BLaER1 treated with 17β-estradiol and CSF1 and Interleukin-3, amounts not matched to agents 10 nM and 100 nM (cell line): Measurements from ENCODE around the gene SHROOM3.
A peak's percentile ranks its signal among the peaks of the same experiment; 100 is the strongest.

ENCODE experiments used
- H3K27ac ChIP-seq, 11 experiments: shearing (Covaris generic); formaldehyde crosslinking; 2 replicates each; pipeline ENCODE4 v1.8.1; 2022
- H3K27me3 ChIP-seq, 11 experiments: shearing (Covaris generic); formaldehyde crosslinking; 2 replicates each; pipeline ENCODE4 v1.8.1; 2022
- H3K36me3 ChIP-seq, 11 experiments: shearing (Covaris generic); formaldehyde crosslinking; 2 replicates each; pipeline ENCODE4 v1.8.1; 2022
- H3K4me1 ChIP-seq, 10 experiments: shearing (Covaris generic); formaldehyde crosslinking; 2 replicates each; pipeline ENCODE4 v1.8.1; 2022
- H3K4me2 ChIP-seq, 11 experiments: shearing (Covaris generic); formaldehyde crosslinking; 2 replicates each; pipeline ENCODE4 v1.8.1; 2022
- H3K4me3 ChIP-seq, 10 experiments: shearing (Covaris generic); formaldehyde crosslinking; 2 replicates each; pipeline ENCODE4 v1.8.1; 2022
- H3K9ac ChIP-seq, 11 experiments: shearing (Covaris generic); formaldehyde crosslinking; 2 replicates each; pipeline ENCODE4 v1.8.1; 2022
- H3K9me3 ChIP-seq, 11 experiments: shearing (Covaris generic); formaldehyde crosslinking; replicated peaks in 1 of 11; 2 replicates each; pipeline ENCODE4 v1.8.1; 2022
- H4K20me1 ChIP-seq, 11 experiments: shearing (Covaris generic); formaldehyde crosslinking; 2 replicates each; pipeline ENCODE4 v1.8.1; 2022
- Cebpa-rat ChIP-seq, 11 experiments: shearing (Covaris generic); IDR thresholded peaks; 2 replicates each; pipeline ENCODE4 v1.8.1; 2022

The SHROOM3 gene

DNA sequence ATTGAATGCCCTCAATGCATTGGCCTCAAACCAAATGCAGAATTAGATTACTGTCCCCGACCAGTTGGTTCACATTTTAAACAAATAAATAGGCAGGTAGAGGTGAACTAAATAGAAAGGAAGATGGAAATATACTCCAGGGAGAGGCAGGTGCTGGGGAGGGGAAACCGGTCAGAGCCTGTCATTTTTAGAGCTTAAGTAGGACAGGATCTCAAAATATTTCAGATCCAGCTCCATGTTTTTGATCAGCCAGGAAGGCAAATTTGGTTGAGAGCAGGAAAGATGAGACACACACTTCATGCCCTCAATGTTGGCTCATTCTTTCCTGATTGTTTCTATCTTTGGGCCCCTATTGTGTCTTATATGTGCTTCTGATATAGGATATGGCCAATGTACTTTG is 206.7 kb downstream of the SHROOM3 start:
- peaks cover 0 to 11% (median 5%) of the 10 kb centered on the region in 11 experiments; a peak in 8 of 22 replicates for H3K9me3 ChIP-seq
- H3K9ac ChIP-seq: no peak overlapping the region
- H3K4me2 ChIP-seq: peak overlapping the region in 8 of 11 experiments; percentile 18 to 57 (median 47); a peak in 15 of 22 replicates
- H3K27ac ChIP-seq: no peak overlapping the region
- no peaks in the 10 kb centered on the region for H3K36me3 ChIP-seq
- no peak overlapping the region for H3K4me3 ChIP-seq
- H3K27me3 ChIP-seq: no peaks in the 10 kb centered on the region
- TF ChIP-seq Cebpa-rat (IDR thresholded peaks at IDR 0.05): no peak
- H3K4me1 ChIP-seq: peaks cover 0 to 21% (median 15%) of the 10 kb centered on the region in 10 experiments; a peak in 13 of 20 replicates
- no peaks in the 10 kb centered on the region for H4K20me1 ChIP-seq

DNA sequence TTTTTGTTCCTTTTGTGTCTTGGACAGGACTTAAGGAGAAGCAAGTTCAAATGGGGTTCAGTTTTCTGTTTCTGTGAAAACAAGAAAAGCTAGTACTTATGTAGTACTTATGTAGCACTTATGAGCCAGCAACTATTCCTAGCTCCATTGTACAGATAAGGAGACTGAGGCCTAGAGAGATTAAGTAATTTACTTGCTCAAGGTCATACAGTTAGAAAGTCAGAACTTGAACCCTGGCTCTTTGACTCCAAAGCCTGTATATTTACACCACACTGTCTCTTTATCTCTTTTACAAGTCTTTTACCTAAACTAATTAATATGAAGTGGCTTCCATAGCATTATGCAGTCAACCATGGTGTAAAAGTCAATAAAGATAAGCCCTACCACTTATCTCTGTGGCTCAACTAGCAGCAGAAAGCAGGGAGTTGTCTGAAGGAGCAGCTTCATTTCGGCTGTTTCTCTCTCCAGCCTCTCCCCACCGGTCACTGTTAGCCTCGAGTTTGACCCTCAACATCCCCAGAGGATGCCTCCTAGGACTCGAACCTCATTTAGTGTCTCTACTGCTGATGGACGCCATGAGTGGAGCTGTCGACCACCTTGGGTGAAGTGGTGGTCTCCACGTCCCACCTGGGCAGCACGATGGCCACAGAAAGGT is 209.9 kb downstream of the SHROOM3 start:
- no peak for TF ChIP-seq Cebpa-rat (IDR thresholded peaks at IDR 0.05)
- peaks cover 0 to 14% (median 0%) of the 10 kb centered on the region in 11 experiments; a peak in 3 of 22 replicates for H3K9me3 ChIP-seq
- peaks cover 0 to 21% (median 15%) of the 10 kb centered on the region in 10 experiments; a peak in 13 of 20 replicates for H3K4me1 ChIP-seq
- no peak overlapping the region for H3K9ac ChIP-seq
- H3K36me3 ChIP-seq: no peaks in the 10 kb centered on the region
- H3K27me3 ChIP-seq: no peaks in the 10 kb centered on the region
- H3K27ac ChIP-seq: no peak overlapping the region
- no peak overlapping the region for H3K4me2 ChIP-seq
- no peaks in the 10 kb centered on the region for H4K20me1 ChIP-seq
- H3K4me3 ChIP-seq: no peak overlapping the region

DNA sequence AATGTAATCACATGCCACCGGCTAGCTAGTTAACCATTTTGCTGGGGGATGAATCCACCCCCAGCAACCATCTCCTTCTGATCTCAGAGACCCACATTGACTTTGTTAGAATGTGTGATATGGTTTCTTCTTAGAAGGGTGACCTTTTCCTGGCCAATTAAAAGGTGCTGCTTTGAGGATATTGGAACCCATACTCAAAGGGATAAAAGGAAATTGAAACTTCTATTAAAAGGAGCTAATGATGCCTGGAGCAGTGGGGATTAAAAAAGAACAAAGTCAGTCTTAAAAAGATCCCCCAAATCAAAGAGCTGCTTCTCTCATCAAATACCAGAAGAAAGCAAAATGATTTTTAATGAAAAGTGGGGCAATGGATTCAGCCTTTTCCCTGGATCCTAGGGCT is 214.1 kb downstream of the SHROOM3 start:
- Histone ChIP-seq H3K4me1 (no peaks in the 10 kb centered on the region), H3K36me3 (no peaks in the 10 kb centered on the region), H4K20me1 (no peaks in the 10 kb centered on the region), H3K4me2 (no peak overlapping the region), H3K4me3 (no peak overlapping the region), H3K9ac (no peak overlapping the region), H3K9me3 (peaks cover 0 to 15% (median 5%) of the 10 kb centered on the region in 11 experiments; a peak in 4 of 22 replicates), H3K27me3 (no peaks in the 10 kb centered on the region), H3K27ac (no peak overlapping the region)
- no peak for TF ChIP-seq Cebpa-rat (IDR thresholded peaks at IDR 0.05)

DNA sequence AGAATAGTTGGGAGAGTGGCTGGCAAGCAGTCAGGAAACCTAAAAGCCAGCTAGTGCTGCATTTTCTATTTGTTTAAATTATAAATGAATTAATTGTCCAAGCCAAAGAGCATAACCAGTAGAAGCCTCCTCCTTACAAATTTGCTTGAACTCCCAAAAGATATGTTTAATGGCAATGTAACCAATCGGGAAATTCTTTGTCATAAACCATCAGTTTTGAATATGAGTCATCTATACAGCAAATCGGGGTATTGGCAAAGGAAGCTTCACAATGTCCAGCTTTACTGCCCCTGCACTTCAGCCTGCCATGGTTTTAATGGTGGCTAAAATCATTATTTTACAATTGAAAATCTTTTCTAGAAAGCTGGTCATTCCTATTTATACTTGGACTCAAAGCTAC is 216.6 kb downstream of the SHROOM3 start:
- Histone ChIP-seq H3K4me3 (no peak overlapping the region), H3K27ac (no peak overlapping the region), H4K20me1 (no peaks in the 10 kb centered on the region), H3K9ac (no peak overlapping the region), H3K9me3 (peaks cover 0 to 7% (median 4%) of the 10 kb centered on the region in 11 experiments; a peak in 3 of 22 replicates), H3K27me3 (no peaks in the 10 kb centered on the region), H3K4me1 (no peaks in the 10 kb centered on the region), H3K4me2 (no peak overlapping the region), H3K36me3 (no peaks in the 10 kb centered on the region)
- TF ChIP-seq Cebpa-rat (IDR thresholded peaks at IDR 0.05): no peak

DNA sequence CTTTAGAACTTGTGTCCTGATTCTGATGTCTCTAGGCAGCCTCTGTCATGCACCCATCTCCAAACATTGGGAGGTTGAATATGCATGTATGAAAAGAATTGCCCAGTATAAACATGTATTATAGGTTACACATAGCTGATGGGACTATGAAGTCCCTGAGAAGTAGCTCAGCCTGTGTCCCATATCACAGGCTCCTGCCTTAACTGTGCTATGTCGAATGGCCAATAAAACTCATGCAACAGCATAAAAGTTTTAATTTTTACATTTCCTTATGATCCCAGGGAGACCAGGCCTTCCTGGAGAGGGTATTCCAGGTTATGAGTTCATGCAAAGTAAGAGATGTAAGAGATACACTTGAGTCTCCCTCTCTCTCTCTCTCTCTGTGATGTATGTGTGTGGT is 217.4 kb downstream of the SHROOM3 start:
- H3K4me1 ChIP-seq: peaks cover 0 to 1% (median under 1%) of the 10 kb centered on the region in 10 experiments; a peak in 6 of 20 replicates
- H4K20me1 ChIP-seq: no peaks in the 10 kb centered on the region
- peaks cover 0 to 7% (median 4%) of the 10 kb centered on the region in 11 experiments; a peak in 3 of 22 replicates for H3K9me3 ChIP-seq
- H3K27ac ChIP-seq: no peak overlapping the region
- no peak for TF ChIP-seq Cebpa-rat (IDR thresholded peaks at IDR 0.05)
- no peaks in the 10 kb centered on the region for H3K36me3 ChIP-seq
- no peaks in the 10 kb centered on the region for H3K27me3 ChIP-seq
- no peak overlapping the region for H3K4me3 ChIP-seq
- H3K9ac ChIP-seq: no peak overlapping the region
- no peak overlapping the region for H3K4me2 ChIP-seq

DNA sequence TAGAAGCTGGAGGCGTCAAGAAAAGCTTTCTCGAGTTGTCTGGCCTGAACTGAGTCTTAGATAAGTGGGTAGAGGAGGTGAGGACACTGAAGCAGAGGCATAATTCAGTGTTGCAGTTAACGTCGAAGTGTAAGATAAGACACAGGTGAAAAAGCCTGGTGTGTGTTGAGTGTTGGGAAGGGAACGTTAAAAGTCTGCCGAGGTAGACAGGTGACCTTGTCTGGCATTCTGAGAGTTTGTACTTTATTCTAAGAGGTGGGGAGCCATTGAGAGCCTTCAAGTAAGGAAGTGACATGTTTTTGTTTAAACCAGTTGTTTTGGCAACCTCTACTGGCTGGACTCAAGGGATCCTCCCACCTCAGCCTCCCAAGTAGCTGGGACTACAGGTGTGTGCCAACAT is 219.1 kb downstream of the SHROOM3 start:
- peaks cover 10 to 18% (median 17%) of the 10 kb centered on the region in 10 experiments for H3K4me1 ChIP-seq
- no peak overlapping the region for H3K9ac ChIP-seq
- no peak overlapping the region for H3K4me3 ChIP-seq
- no peak overlapping the region for H3K27ac ChIP-seq
- H3K36me3 ChIP-seq: no peaks in the 10 kb centered on the region
- H4K20me1 ChIP-seq: no peaks in the 10 kb centered on the region
- H3K4me2 ChIP-seq: no peak overlapping the region
- no peaks in the 10 kb centered on the region for H3K27me3 ChIP-seq
- TF ChIP-seq Cebpa-rat (IDR thresholded peaks at IDR 0.05): no peak
- H3K9me3 ChIP-seq: peaks cover 0 to 7% (median 4%) of the 10 kb centered on the region in 11 experiments; a peak in 3 of 22 replicates

DNA sequence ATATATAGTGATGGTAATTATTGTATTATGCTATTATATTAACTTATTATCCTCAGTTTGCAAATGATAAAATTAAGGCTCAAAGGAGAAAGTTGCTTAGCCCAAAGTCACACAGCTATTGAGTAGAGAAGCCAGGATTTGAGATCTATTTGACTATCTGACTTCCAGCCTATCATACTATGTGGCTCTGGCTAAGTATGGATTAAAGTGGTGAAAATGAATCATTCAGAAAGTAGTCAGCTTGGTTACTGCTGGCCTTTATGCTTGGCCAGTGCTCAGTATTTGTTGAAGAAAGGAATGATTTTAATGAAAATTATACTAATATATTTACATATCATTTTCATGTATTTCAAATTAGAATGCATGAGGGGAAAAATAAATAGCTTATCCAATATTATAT is 219.8 kb downstream of the SHROOM3 start:
- Histone ChIP-seq H3K9ac (no peak overlapping the region), H3K4me3 (no peak overlapping the region), H3K4me2 (no peak overlapping the region), H3K36me3 (no peaks in the 10 kb centered on the region), H3K27ac (no peak overlapping the region), H3K9me3 (peaks cover 0 to 5% (median 2%) of the 10 kb centered on the region in 11 experiments; a peak in 3 of 22 replicates), H4K20me1 (no peaks in the 10 kb centered on the region), H3K27me3 (no peaks in the 10 kb centered on the region), H3K4me1 (peaks cover 10 to 22% (median 19%) of the 10 kb centered on the region in 10 experiments)
- TF ChIP-seq Cebpa-rat (IDR thresholded peaks at IDR 0.05): no peak

DNA sequence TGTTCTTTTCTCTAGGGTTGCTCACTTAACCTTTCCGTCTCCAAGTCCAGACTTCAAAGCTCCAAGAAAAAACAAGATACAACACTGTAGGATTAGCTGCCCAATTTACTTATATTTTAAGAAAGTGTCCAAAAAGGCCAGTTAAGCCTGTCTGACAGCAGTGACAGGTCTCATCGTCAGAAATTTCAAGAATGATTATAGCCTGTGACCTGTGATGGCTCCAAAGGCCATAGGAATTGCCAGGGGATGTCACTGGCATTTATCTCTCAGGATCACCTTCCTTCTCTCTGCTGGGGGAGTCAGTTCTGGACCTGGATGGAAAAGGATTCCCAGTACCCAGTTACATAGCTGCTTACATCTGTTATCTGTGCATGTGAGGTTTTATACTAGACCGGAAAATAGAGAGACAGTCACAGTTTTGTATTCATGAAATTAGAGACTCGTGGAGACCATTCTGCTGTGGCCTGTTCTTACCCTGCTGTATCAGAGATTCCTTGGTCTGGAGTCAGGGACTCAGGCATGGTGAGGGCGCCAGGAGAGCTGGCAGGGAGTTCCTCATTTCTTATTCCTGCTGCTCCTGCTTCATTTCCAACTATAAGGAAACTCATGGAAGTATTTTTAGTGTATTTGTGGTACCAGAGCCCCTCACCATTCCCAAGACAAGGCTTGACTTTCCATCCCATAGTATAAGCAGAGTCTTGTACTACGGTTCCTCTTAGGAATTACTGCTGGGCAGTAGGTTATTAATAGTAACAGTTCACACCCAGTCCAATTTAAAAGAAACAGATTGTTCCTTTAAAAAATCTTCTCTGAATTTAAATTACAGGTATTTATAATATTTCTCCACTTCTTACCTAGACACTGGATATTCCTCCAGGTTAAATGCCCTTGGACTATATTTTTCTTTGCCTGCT is 220.8 kb downstream of the SHROOM3 start:
- no peak overlapping the region for H3K4me2 ChIP-seq
- no peaks in the 10 kb centered on the region for H3K36me3 ChIP-seq
- no peak overlapping the region for H3K27ac ChIP-seq
- peaks cover 0 to under 1% (median 0%) of the 10 kb centered on the region in 11 experiments; a peak in 2 of 22 replicates for H3K9me3 ChIP-seq
- H3K4me3 ChIP-seq: no peak overlapping the region
- H4K20me1 ChIP-seq: no peaks in the 10 kb centered on the region
- peaks cover 10 to 22% (median 19%) of the 10 kb centered on the region in 10 experiments for H3K4me1 ChIP-seq
- no peak for TF ChIP-seq Cebpa-rat (IDR thresholded peaks at IDR 0.05)
- no peaks in the 10 kb centered on the region for H3K27me3 ChIP-seq
- H3K9ac ChIP-seq: no peak overlapping the region

DNA sequence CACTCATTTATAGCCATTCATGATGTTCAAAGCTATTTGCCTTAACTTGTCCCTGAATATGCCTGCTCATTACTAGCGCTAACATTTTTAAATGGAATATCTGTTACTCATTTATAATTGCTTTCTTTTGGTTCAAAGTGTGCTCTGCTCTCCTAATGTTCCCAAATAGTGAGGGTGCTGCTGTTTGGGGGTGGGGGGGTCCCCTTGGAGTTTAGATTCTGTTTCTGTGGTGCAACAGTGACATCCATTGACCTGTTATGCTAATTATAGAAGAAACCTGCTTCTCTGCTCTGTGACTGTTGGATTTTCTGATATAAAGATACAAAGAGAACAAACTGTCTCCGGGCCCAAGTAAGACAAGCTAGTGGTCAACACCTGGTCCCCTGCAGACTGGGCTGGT is 222.4 kb downstream of the SHROOM3 start:
- Histone ChIP-seq H3K27ac (peak overlapping the region in 6 of 11 experiments; percentile 4 to 60 (median 34); a peak in 6 of 22 replicates), H3K9ac (no peak overlapping the region), H3K27me3 (no peaks in the 10 kb centered on the region), H3K4me3 (no peak overlapping the region), H3K4me2 (peak overlapping the region in 7 of 11 experiments; percentile 24 to 76 (median 61); a peak in 11 of 22 replicates), H3K4me1 (peaks cover 10 to 22% (median 19%) of the 10 kb centered on the region in 10 experiments), H3K36me3 (no peaks in the 10 kb centered on the region), H4K20me1 (no peaks in the 10 kb centered on the region), H3K9me3 (peaks cover 0 to 8% (median 0%) of the 10 kb centered on the region in 11 experiments; a peak in 3 of 22 replicates)
- TF ChIP-seq Cebpa-rat (IDR thresholded peaks at IDR 0.05): no peak
